H1 (cell line): ENCODE measurements around the gene CEACAM7. TPM values are rescaled to one million over a fixed set of nuclear protein-coding genes. Genes with fewer than 3 reads are reported as not detected.

Source experiments
- CTCF ChIA-PET: fragments of 300-600 bp; sonication (Branson Sonifier 250); formaldehyde crosslinking; loops from one replicate; lab custom pipeline; 2021; ENCODE audit not compliant: partially characterized antibody; lab: Charles Lee
- POLR2A ChIA-PET: fragments of 300-600 bp; sonication (Branson Sonifier 250); formaldehyde crosslinking; loops from one replicate; lab custom pipeline; 2021; ENCODE audit warnings: inconsistent platforms; ENCODE audit not compliant: partially characterized antibody; lab: Charles Lee
- DNase-seq, 2 experiments: peaks; one replicate each; pipeline versions ENCODE4 v3.0.0 to v3.0.0-alpha.2; 2010 to 2022; ENCODE audit warnings: low spot score in 2 of 2, low read depth in 1 of 2, mixed read lengths in 1 of 2
- FAIRE-seq: peaks from 2 replicates; lab custom pipeline; 2011; peaks lifted over from hg19 to GRCh38; lab: Jason Lieb, UNC
- H2AFZ ChIP-seq: 2 replicates; pipeline ENCODE4 v1.8.1; 2012; ENCODE audit warnings: low read length, inconsistent platforms
- H2AK5ac ChIP-seq: 2 replicates; pipeline ENCODE4 v1.6.1; 2013; ENCODE audit warnings: low read depth, low read length
- H2BK120ac ChIP-seq: replicated peaks from 2 replicates; pipeline ENCODE3; 2013; ENCODE audit warnings: low read depth, low read length, inconsistent platforms
- H2BK12ac ChIP-seq: 2 replicates; pipeline ENCODE4 v1.6.1; 2013; ENCODE audit warnings: low read depth, low read length
- H2BK15ac ChIP-seq: 2 replicates; pipeline ENCODE4 v1.6.1; 2013; ENCODE audit warnings: low read length
- H2BK20ac ChIP-seq: 2 replicates; pipeline ENCODE4 v1.6.1; 2013; ENCODE audit warnings: low read length
- H2BK5ac ChIP-seq: 2 replicates; pipeline ENCODE4 v1.6.1; 2013; ENCODE audit warnings: low read depth, low read length
- H3K14ac ChIP-seq: 2 replicates; pipeline ENCODE4 v1.6.1; 2013; ENCODE audit warnings: inconsistent platforms; ENCODE audit not compliant: insufficient read length
- H3K18ac ChIP-seq: 2 replicates; pipeline ENCODE4 v1.6.1; 2013; ENCODE audit warnings: low read length; ENCODE audit errors: extremely low read depth
- H3K23ac ChIP-seq: 2 replicates; pipeline ENCODE4 v1.6.1; 2013; ENCODE audit warnings: inconsistent platforms; ENCODE audit not compliant: insufficient read length
- H3K23me2 ChIP-seq: 2 replicates; pipeline ENCODE4 v1.6.1; 2013; ENCODE audit warnings: low read depth, low read length
- H3K27ac ChIP-seq: 2 replicates; pipeline ENCODE4 v1.6.1; 2011; ENCODE audit warnings: low read depth, low read length, inconsistent platforms
- H3K27me3 ChIP-seq, 4 experiments: replicated peaks in 1 of 4; 1 replicate in 1 of 4; 2 replicates in 3 of 4; pipeline versions ENCODE4 v1.6.1 to v1.8.1; 2011 to 2013; ENCODE audit warnings: low read length in 3 of 4, mild to moderate bottlenecking in 3 of 4, inconsistent platforms in 2 of 4, mixed read lengths in 2 of 4, moderate library complexity in 1 of 4; ENCODE audit not compliant: control insufficient read depth in 3 of 4, insufficient read depth in 3 of 4; ENCODE audit errors: extremely low read depth in 1 of 4
- H3K36me3 ChIP-seq, 4 experiments: 2 replicates each; pipeline versions ENCODE4 v1.6.1 to v1.8.1; 2011 to 2013; ENCODE audit warnings: mild to moderate bottlenecking in 4 of 4, low read length in 3 of 4, moderate library complexity in 2 of 4, control low read depth in 1 of 4, inconsistent platforms in 1 of 4; ENCODE audit not compliant: insufficient read depth in 4 of 4, control insufficient read depth in 2 of 4
- H3K4ac ChIP-seq: replicated peaks from 2 replicates; pipeline ENCODE3; 2013; ENCODE audit warnings: low read length, low read depth, mixed read lengths, inconsistent platforms; ENCODE audit not compliant: insufficient read length
- H3K4me1 ChIP-seq, 4 experiments: replicated peaks in 1 of 4; 1 replicate in 1 of 4; 2 replicates in 3 of 4; pipeline versions ENCODE4 v1.6.1 to v1.8.1; 2011 to 2013; ENCODE audit warnings: low read length in 3 of 4, inconsistent platforms in 2 of 4, mixed read lengths in 1 of 4; ENCODE audit not compliant: insufficient read depth in 4 of 4, control insufficient read depth in 3 of 4
- H3K4me2 ChIP-seq, 2 experiments: 2 replicates each; pipeline versions ENCODE4 v1.6.1 to v1.8.1; 2011 to 2013; ENCODE audit warnings: low read depth in 2 of 2, low read length in 2 of 2, control low read depth in 1 of 2, inconsistent platforms in 1 of 2, mild to moderate bottlenecking in 1 of 2; ENCODE audit not compliant: insufficient read depth in 1 of 2
- H3K4me3 ChIP-seq, 4 experiments: fragments of 200-600, 300-600 bp in 1 of 4; sonication (generic), shearing (Covaris generic), sonication (Bioruptor Twin) in 1 of 4; 2 replicates each; pipeline versions ENCODE4 v1.5.1 to v1.8.1; 2011 to 2016; ENCODE audit warnings: low read length in 4 of 4, low read depth in 3 of 4, control low read depth in 2 of 4, inconsistent platforms in 2 of 4, mild to moderate bottlenecking in 2 of 4, mixed read lengths in 1 of 4, moderate library complexity in 1 of 4; ENCODE audit not compliant: insufficient read depth in 2 of 4; ENCODE audit errors: extremely low read depth in 1 of 4
- H3K56ac ChIP-seq: replicated peaks from 2 replicates; pipeline ENCODE3; 2013; ENCODE audit warnings: low read depth, mild to moderate bottlenecking, mixed read lengths, low read length, inconsistent platforms; ENCODE audit not compliant: insufficient read length
- H3K79me1 ChIP-seq: 2 replicates; pipeline ENCODE4 v1.6.1; 2013; ENCODE audit warnings: low read depth, low read length, control low read depth
- H3K79me2 ChIP-seq, 2 experiments: 2 replicates each; pipeline versions ENCODE4 v1.6.1 to v1.8.1; 2012 to 2013; ENCODE audit warnings: low read length in 2 of 2, mild to moderate bottlenecking in 2 of 2, inconsistent platforms in 1 of 2; ENCODE audit not compliant: insufficient read depth in 2 of 2, control insufficient read depth in 1 of 2
- H3K9ac ChIP-seq, 4 experiments: replicated peaks in 1 of 4; 1 replicate in 1 of 4; 2 replicates in 3 of 4; pipeline versions ENCODE4 v1.6.1 to v1.8.1; 2011 to 2013; ENCODE audit warnings: low read depth in 3 of 4, low read length in 3 of 4, control low read depth in 2 of 4, mild to moderate bottlenecking in 2 of 4, moderate library complexity in 2 of 4, inconsistent platforms in 1 of 4; ENCODE audit errors: extremely low read depth in 1 of 4
- H3K9me3 ChIP-seq, 2 experiments: 2 replicates each; pipeline versions ENCODE4 v1.6.1 to v1.8.1; 2012 to 2013; ENCODE audit warnings: mild to moderate bottlenecking in 2 of 2, moderate library complexity in 2 of 2, control low read depth in 1 of 2, inconsistent platforms in 1 of 2, low read depth in 1 of 2, low read length in 1 of 2, mixed read lengths in 1 of 2; ENCODE audit not compliant: insufficient read depth in 2 of 2
- H4K20me1 ChIP-seq, 2 experiments: replicated peaks in 1 of 2; 2 replicates each; pipeline versions ENCODE3 to v1.8.1; 2011 to 2013; ENCODE audit warnings: inconsistent platforms in 2 of 2, low read length in 2 of 2, mild to moderate bottlenecking in 1 of 2; ENCODE audit not compliant: insufficient read depth in 2 of 2, control insufficient read depth in 1 of 2
- H4K5ac ChIP-seq: 2 replicates; pipeline ENCODE4 v1.6.1; 2013; ENCODE audit warnings: low read length, low read depth, mixed read lengths, inconsistent platforms; ENCODE audit not compliant: insufficient read length
- H4K8ac ChIP-seq: 2 replicates; pipeline ENCODE4 v1.8.0; 2013; ENCODE audit warnings: mild to moderate bottlenecking, moderate library complexity, low read length, inconsistent platforms; ENCODE audit not compliant: insufficient read depth; ENCODE audit errors: extremely low read depth
- H4K91ac ChIP-seq: replicated peaks from 2 replicates; pipeline ENCODE3; 2013; ENCODE audit warnings: low read length, mixed read lengths, inconsistent platforms; ENCODE audit not compliant: insufficient read length
- ATF3 ChIP-seq: IDR thresholded peaks from 2 replicates; pipeline ENCODE4 v1.6.1; 2011; ENCODE audit warnings: low read depth, mild to moderate bottlenecking, low read length; ENCODE audit not compliant: insufficient read depth
- CHD1 ChIP-seq: IDR thresholded peaks from 2 replicates; pipeline ENCODE4 v1.6.1; 2012; ENCODE audit warnings: low read depth, low read length, improper control_type of control experiment
- CTCF ChIP-seq, 3 experiments: IDR thresholded peaks; 1 replicate in 2 of 3; 2 replicates in 1 of 3; pipeline versions ENCODE4 v1.5.1 to v1.6.1; 2011; ENCODE audit warnings: low read length in 3 of 3, mild to moderate bottlenecking in 3 of 3, inconsistent platforms in 2 of 3, low read depth in 1 of 3, moderate library complexity in 1 of 3; ENCODE audit not compliant: insufficient read depth in 1 of 3; ENCODE audit errors: control extremely low read depth in 1 of 3
- EGR1 ChIP-seq: IDR thresholded peaks from 2 replicates; pipeline ENCODE4 v1.6.1; 2011; ENCODE audit warnings: low read depth, low read length, borderline replicate concordance
- EP300 ChIP-seq, 2 experiments: IDR thresholded peaks; 1 replicate in 1 of 2; 2 replicates in 1 of 2; pipeline ENCODE4 v1.6.1; 2011 to 2012; ENCODE audit warnings: low read depth in 2 of 2, low read length in 2 of 2, mild to moderate bottlenecking in 2 of 2, borderline replicate concordance in 1 of 2, inconsistent platforms in 1 of 2, moderate library complexity in 1 of 2
- KDM5A ChIP-seq: fragments of 200-600 bp; IDR thresholded peaks from 2 replicates; pipeline ENCODE4 v1.7.1; 2012; ENCODE audit warnings: mild to moderate bottlenecking, low read length, inconsistent platforms, mixed read lengths
- NRF1 ChIP-seq: IDR thresholded peaks from 2 replicates; pipeline ENCODE4 v1.6.1; 2011; ENCODE audit warnings: mild to moderate bottlenecking, low read depth, low read length, improper control_type of control experiment
- POLR2A ChIP-seq, 2 experiments: IDR thresholded peaks; 1 replicate in 1 of 2; 2 replicates in 1 of 2; pipeline ENCODE4 v1.6.1; 2011; ENCODE audit warnings: low read depth in 2 of 2, low read length in 2 of 2, mild to moderate bottlenecking in 2 of 2; ENCODE audit errors: control extremely low read depth in 1 of 2
- POU5F1 ChIP-seq: IDR thresholded peaks from 2 replicates; pipeline ENCODE4 v1.6.1; 2011; ENCODE audit warnings: low read depth, mild to moderate bottlenecking, low read length, moderate library complexity
- SP4 ChIP-seq: IDR thresholded peaks from 2 replicates; pipeline ENCODE4 v1.6.1; 2012; ENCODE audit warnings: low read length, inconsistent platforms
- SUZ12 ChIP-seq: fragments of 200-600 bp; sonication (generic); IDR thresholded peaks from 2 replicates; pipeline ENCODE4 v1.6.1; 2012; ENCODE audit warnings: mild to moderate bottlenecking, inconsistent platforms, low read length, moderate library complexity, mixed read lengths
- WGBS, 2 experiments: shearing (Covaris generic) in 1 of 2; methylation state at CpG; one replicate each; pipeline versions ENCODE4 v1.1.6 to v1.1.7; 2013 to 2015; ENCODE audit warnings: low lambda C conversion rate in 2 of 2, mixed read lengths in 2 of 2, inconsistent platforms in 1 of 2, low coverage in 1 of 2, missing lambda C conversion rate in 1 of 2; ENCODE audit not compliant: insufficient replicate concordance in 2 of 2, insufficient coverage in 1 of 2, insufficient read length in 1 of 2; ENCODE audit errors: extremely low coverage in 1 of 2, missing lambda C conversion rate in 1 of 2; 5-methylcytosine and 5-hydroxymethylcytosine counted together
- polyA plus RNA-seq, 7 experiments: library from polyadenylated mRNA; depleted of rRNA in 3 of 7; stranded (reverse) in 5 of 7; unstranded in 2 of 7; fragments of >200 nt in 5 of 7; fragments of 200-250 nt in 2 of 7; gene quantifications; 1 replicate in 5 of 7; 2 replicates in 1 of 7; 4 replicates in 1 of 7; pipeline versions ENCODE4 v1.2.1 to v1.2.3, GENCODE V29; 2011 to 2013; ENCODE audit warnings: missing spikeins in 2 of 7, mixed read lengths in 2 of 7
- total RNA-seq: library from RNA; stranded (reverse); fragmentation: NEBNext Ultra II Directional; extraction: Animal tissue kit (Norgen Biotek cat#: 25700); gene quantifications from 2 replicates; pipeline ENCODE4 v1.2.1, GENCODE V29; 2021

Gene CEACAM7
- total and polyA plus RNA-seq, 2 of the 8 experiments (the other 6 are each of a cell fraction or from before 2014, with no cell fraction given) = not detected

GRCh38 chr19:41735071-41735600, 47.1 kb upstream of the CEACAM7 start:
- Histone ChIP-seq H2BK15ac (no peak overlapping the region), H3K4me3 (no peak overlapping the region), H4K5ac (no peak overlapping the region), H2BK5ac (no peak overlapping the region), H4K20me1 (no peaks in the 10 kb centered on the region), H4K8ac (no peak overlapping the region), H2BK12ac (no peak overlapping the region), H3K23me2 (no peaks in the 10 kb centered on the region), H2AK5ac (no peak overlapping the region), H3K79me2 (no peaks in the 10 kb centered on the region), H3K56ac (no peak overlapping the region), H3K9ac (no peak overlapping the region), H4K91ac (no peak overlapping the region), H3K4me2 (no peak overlapping the region), H3K27ac (no peak overlapping the region), H3K23ac (no peak overlapping the region), H2AFZ (no peak overlapping the region), H3K79me1 (no peaks in the 10 kb centered on the region), H3K36me3 (no peaks in the 10 kb centered on the region; a peak in 1 of 8 replicates), H3K27me3 (no peaks in the 10 kb centered on the region), H2BK120ac (no peak overlapping the region), H3K9me3 (peaks cover 49 to 69% of the 10 kb centered on the region in 2 experiments), H2BK20ac (no peak overlapping the region), H3K4me1 (no peaks in the 10 kb centered on the region), H3K14ac (no peak overlapping the region), H3K18ac (no peak overlapping the region), H3K4ac (no peak overlapping the region)
- FAIRE-seq (no peak), DNase-seq (no peak)
- 69% methylated on average over 5 of the region's 5 CpGs; no CpG with 5 or more reads in 1 of the 2 experiments for WGBS, 2 experiments
- ChIA-PET CTCF (interaction anchor here (1.2 kb wide), 2 partner anchors 17 to 18 kb away, joined by 3 to 4 read pairs; no protein-coding TSS in a partner anchor), POLR2A (no interaction called here)
- TF ChIP-seq POLR2A (IDR thresholded peaks at IDR 0.05; ENCODE audit: control extremely low read depth in 1 of 2, low read depth in 2 of 2, low read length in 2 of 2) = no peak
- TF ChIP-seq EGR1 = no peak
- TF ChIP-seq NRF1 = no peak
- TF ChIP-seq CTCF (IDR thresholded peaks at IDR 0.05; ENCODE audit: control extremely low read depth in 1 of 3, insufficient read depth in 1 of 3, low read depth in 1 of 3, low read length in 3 of 3) = no peak
- no peak for TF ChIP-seq POU5F1
- no peak for TF ChIP-seq ATF3
- TF ChIP-seq SUZ12 = no peak
- TF ChIP-seq KDM5A = no peak
- TF ChIP-seq EP300 (IDR thresholded peaks at IDR 0.05; ENCODE audit: borderline replicate concordance in 1 of 2, low read depth in 2 of 2, low read length in 2 of 2) = no peak
- TF ChIP-seq CHD1 = no peak
- TF ChIP-seq SP4 = no peak
